A673 (cell line): ENCODE measurements around the gene TRIM26.

Source experiments
- CTCF ChIP-seq: fragments of 300-800, 200-600 bp; sonication (generic); conservative IDR thresholded peaks from 2 replicates; pipeline ENCODE4 v1.5.1; 2017; ENCODE audit warnings: low read depth, mild to moderate bottlenecking, antibody characterized with exemption, low read length, moderate library complexity, mixed read lengths
- EZH2 ChIP-seq: fragments of 200-600 bp; sonication (generic); IDR thresholded peaks from 2 replicates; pipeline ENCODE4 v1.6.1; 2017; ENCODE audit warnings: borderline replicate concordance, low read depth, mild to moderate bottlenecking, mixed read lengths, antibody characterized with exemption, low read length; ENCODE audit not compliant: poor library complexity, severe bottlenecking

DNA sequence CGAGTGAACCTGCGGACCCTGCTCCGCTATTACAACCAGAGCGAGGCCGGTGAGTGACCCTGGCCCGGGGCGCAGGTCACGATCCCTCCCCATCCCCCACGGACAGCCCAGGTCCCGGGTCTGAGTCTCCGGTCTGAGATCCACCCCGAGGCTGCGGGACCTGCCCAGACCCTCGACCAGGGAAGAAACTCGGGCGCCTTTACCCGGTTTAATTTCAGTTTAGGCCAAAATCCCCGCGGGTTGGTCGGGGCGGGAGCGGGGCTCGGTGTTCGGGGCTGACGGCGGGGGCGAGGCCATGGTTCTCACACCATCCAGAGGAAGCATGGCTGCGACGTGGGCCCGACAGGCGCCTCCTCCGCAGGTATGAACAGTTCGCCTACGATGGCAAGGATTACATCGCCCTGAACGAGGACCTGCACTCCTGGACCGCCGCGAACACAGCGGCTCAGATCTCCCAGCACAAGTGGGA, 46.9 kb upstream of the TRIM26 start:
- TF ChIP-seq EZH2 = no peak
- TF ChIP-seq CTCF = no peak
